NCI-H1417 treated with DMSO at 0.1 percent for 48 hours (cell line): Measurements from ENCODE around the gene MNX1.

Source experiments
- DNase-seq: peaks from one replicate; lab custom pipeline; 2025; lab: John Stamatoyannopoulos, UW

MNX1 gene

DNA sequence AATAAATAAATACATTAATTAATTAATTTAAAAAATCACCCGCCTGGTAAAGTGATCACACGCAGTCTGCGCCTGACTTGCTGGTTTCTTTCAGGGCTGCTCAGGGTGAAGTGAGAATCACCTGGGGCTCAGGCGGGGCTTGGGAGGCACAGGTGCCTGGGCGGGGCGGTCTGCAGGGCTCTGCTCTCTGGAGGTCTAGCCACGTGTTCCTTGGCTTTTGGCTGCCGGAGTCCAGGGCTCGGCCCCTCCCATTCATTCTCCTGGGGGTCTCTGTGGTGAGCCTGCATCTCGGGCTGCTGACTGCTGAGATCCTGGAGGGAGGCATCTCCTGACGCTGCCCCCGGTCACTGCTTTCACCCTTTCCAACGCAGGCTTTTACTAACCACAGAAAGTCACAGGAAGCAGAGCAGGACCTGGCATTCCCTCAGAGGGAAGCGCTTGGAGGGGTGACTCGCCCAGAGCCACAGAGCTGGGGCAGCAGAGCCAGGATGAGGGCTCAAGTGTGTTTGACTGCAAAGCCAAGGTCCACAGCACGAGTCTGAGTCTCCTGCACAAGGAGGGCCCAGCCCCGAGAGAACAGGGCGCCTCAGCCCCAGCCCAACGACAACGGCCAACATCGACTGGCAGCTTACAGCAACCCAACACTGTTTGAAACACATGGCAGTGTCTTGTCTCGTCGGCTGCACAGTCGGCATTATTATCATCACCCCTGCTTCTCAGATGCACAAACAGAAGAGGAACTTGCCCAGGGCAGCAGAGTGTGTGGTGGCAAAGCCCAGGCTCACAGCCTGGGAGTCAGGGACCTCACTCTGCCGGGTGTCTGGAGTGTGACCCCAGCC is 22.4 kb upstream of the MNX1 start:
- DNase-seq, result no peak

DNA sequence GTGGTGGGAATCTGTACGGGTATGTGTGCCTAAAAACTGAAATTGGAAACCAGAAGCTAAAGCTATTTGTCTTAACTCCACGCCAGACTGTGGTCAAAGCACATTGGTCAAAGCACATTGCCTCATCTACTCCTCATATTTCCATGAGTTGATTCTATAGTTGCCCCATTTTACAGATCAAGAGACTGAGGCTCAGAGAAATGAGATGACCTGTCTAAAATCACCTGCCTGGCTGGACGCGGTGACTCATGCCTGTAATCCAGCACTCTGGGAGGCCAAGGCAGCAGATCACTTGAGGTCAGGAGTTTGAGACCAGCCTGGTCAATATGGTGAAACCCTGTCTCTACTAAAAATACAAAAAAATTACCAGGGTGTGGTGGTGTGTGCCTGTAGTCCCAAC is 21.7 kb upstream of the MNX1 start:
- no peak for DNase-seq

GRCh38 chr7:157028199-157028903 is 17.9 kb upstream of the MNX1 start:
- peak; percentile 8 for DNase-seq

DNA sequence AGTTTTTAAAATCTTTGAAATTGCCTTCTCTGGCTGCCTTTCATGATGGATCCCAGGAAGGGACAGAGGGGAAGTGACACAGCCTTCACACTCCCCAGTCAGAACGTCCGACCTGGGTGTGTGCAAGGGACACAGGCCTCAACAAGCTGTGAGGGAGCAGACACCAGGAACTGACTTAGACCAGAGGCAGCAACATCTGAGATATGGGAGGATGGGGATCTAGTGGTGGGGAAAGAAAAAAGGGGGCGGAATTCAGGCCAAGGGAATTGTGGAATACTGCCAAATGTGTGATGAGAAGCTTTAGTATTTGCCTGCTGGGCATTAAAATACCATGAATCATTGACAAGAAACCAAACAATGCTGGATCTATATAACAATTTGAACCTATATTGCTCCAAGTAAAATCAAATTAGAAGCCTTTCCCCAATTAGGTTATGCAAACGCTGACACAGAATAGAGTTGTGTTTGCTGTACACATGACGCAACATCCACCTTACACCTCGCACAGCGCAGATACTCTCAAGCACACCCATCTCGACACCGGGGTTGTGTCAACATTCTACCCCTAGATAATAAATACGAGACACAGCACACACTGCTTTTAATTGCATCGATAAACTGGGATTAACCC is 17.2 kb upstream of the MNX1 start:
- DNase-seq, result no peak

- DNase-seq, result no peak
These were observed 14.3 kb upstream of the MNX1 start for GRCh38 chr7:157024716-157025115.

GRCh38 chr7:157023589-157023905 is 13.1 kb upstream of the MNX1 start:
- no peak for DNase-seq

GRCh38 chr7:157022681-157023588 is 12.5 kb upstream of the MNX1 start:
- no peak for DNase-seq

GRCh38 chr7:157021871-157022680 is 11.6 kb upstream of the MNX1 start:
- DNase-seq, result no peak

DNA sequence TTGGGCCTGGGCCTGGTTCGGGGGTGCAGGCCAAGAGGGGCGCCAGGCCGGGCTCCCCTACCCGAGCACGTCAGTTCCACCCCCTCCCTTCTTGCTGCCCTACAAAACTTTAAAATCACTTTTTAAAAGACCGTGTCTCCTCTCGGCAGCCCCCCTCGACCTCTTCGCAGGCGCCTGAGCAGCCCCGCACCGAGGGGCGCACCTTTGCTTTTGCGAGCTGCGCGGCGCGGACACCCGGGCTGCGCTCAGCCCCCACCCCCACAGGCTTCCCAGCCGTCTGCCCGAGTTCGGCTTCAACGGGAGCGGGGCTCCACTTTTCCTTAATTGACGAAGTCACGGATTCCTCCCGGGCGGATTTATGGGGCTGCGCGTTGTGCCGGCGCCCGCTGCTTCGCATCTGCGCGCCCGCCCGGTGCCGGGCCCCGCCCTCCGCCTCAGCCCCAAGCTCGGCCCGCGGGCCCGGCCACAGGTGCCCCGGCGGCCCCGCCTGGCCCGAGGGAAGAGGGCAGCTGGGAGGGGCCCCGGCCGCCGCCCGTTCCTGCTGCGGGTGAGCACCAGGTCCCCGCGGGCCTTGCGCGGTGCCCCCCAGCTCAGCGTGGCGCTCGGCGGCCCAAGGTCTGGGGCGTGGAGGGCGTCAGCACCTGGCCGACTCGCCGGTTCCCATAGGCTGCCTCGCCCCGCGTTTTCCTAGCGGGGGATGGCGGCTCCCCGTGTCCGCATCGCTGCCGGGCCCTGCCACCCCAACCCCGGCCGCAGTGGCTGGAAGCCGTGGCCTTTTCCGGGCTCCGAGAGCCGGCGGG is 10.8 kb upstream of the MNX1 start:
- DNase-seq, result no peak

GRCh38 chr7:157020514-157021070 is 10.1 kb upstream of the MNX1 start:
- DNase-seq, result no peak

DNA sequence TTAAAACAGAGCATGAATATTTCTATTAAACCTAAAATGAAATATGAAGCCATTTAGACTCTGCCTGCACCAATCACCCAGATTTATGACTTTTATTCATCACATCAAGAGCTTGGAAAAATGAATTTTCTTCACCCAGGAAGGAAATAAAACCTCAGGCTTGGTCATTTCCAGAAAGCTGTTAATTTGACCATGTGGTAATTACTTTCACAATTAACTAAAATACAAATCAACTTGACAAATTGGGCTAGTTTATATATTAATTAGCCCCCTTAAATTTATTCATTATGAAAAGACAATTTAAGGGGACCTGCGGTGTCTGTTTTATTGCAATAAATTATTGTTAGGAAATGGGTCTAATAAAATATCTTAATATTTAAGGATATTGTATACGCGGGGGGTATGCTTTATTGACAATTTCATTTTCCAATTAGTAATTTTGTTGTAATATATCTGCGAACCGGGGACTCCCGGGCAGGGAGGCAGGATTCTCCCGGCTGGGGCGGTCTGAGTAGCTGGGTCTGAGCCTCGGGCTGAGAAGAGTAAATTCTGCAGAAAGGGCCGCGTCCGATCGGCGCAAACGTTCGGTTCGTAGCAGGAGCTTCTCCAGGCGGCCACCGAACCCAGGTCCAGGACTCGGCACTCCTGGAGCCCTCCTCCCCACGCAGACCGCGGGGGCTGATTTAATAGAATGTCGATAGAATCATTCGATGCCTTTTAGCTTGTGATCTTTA is 9.4 kb upstream of the MNX1 start:
- no peak for DNase-seq

DNA sequence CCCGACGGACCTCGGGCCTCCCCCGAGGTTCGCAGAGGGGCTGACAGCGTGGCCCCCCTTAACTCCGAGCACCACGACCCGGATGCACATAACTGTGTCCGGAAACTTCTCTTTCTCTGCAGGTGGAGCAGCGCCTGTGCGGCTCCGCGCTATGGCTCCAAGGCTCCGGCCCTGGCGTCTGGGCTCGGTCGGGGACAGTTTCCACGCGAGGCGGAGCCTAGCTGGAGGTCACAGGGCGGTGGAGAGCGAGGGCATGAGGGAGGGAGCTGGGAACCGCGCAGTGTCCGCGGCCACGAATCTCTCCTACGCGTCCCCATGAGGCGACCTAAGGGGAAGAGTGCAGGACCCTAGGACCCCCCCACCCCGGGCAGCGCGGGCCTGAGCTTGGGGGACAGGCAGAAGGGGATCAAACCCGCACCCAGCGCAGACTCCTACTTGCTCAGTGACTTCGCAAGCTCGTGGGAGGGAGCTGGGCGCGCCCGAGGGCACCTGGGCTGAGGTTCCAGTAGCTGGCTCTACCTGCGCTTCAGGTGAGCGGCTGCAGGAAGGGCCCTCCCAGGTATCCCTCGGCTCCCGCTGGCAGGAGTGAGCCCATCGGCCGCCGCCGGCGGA is 8.6 kb upstream of the MNX1 start:
- no peak for DNase-seq

DNA sequence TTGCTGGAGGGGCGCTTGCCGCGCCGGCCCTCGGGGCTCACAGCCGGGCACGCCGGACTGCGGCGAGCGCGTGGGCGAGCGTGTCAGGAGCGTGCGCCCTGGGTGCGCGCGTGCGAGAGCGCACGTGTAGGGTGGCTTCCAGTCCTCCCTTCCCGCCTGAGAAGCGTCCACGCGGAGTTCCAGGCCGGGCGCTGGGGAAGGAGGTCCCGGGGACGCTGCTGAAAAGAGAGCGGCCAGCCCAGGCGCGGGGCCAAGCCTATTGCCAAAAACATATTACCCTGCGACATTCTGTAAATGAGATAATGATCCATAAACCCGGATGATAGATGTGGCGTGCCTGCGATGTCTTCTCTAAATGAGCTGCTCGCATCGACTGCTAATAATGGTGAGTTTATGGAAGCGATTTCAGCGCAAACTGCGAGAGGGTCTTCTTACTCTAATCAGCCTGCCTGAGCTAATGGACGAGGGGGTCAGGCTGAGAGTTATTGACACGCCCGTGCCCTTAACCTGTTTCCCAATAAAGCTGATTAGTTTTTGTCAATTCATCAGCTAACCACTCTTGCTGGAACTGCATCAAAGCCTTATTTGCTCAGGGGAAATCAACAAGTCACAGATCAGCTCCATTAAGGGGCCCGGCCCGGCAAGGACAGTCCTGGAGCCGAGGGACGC is 8.0 kb upstream of the MNX1 start:
- no peak for DNase-seq

GRCh38 chr7:157017603-157018327 is 7.3 kb upstream of the MNX1 start:
- no peak for DNase-seq

DNA sequence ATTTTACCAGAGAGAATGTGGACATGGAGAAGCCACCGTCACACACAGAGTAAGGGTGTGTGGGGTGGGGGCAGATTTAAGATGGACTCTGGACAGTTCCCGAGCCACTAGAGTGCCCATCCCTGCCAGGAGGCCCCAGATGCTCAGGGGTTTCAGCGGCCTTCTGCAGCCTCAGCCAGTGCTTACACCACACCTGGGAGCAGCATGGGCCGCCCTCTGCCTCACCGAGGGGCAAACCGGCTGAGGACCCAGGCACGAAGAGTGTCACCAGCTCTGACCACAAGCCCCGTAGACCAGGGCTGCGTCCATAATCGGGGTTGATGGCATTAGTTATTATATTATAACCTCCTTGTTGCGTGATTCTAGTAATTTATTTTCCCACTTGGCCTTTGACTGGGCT is 6.7 kb upstream of the MNX1 start:
- DNase-seq, result no peak

DNA sequence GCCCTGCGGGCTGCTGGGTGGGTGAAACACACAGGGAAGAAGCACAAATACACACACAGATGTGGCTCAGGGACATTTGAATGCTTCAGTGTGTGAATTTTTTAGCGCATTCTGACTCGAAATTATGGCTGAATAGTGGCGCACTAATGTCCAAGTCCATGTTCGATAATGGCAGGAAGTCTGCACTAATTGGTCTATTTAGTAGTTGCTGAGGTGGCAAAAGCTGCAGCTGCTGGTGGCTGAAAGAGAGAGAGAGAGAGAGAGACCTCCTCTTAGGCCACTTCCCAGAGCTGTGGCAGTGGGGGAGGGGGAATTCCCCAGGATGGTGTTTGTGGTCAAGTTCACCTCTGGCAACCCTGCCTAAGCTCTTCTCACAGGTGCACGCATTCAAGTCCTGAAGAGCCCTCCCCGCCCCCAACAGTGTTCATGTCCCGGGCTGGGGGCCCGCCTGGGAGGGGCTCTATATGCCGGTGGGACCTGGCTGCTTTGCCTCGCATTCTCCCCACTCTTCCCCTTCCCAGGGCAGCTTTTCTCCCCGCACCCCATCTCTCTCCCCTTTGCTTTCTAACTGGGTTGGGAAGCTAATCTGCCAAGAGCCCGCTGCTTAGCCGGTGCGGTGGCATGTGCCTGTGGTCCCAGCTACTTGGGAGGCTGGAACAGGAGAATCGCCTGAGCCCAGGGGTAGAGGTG is 6.0 kb upstream of the MNX1 start:
- peak; percentile 6 for DNase-seq

GRCh38 chr7:157016024-157016351 is 5.5 kb upstream of the MNX1 start:
- no peak for DNase-seq
